Mesendoderm (in vitro differentiated cells): ENCODE results near the gene CBL.

Source experiments
- DNase-seq: peaks from one replicate; pipeline ENCODE4 v3.0.0; 2013
- H2AK5ac ChIP-seq: 2 replicates; pipeline ENCODE4 v1.6.1; 2013; ENCODE audit warnings: low read length, inconsistent platforms
- H2BK120ac ChIP-seq: 2 replicates; pipeline ENCODE4 v1.6.1; 2013; ENCODE audit warnings: low read depth, mild to moderate bottlenecking, low read length, moderate library complexity, mixed read lengths
- H2BK15ac ChIP-seq: replicated peaks from 2 replicates; pipeline ENCODE4 v1.6.1; 2013; ENCODE audit warnings: low read depth, mild to moderate bottlenecking, moderate library complexity
- H2BK5ac ChIP-seq: 2 replicates; pipeline ENCODE4 v1.6.1; 2013; ENCODE audit warnings: low read length, inconsistent platforms
- H3K18ac ChIP-seq: 2 replicates; pipeline ENCODE4 v1.6.1; 2013; ENCODE audit warnings: mild to moderate bottlenecking, low read length, mixed read lengths
- H3K23ac ChIP-seq: one replicate; pipeline ENCODE4 v1.6.1; 2013; ENCODE audit warnings: low read length
- H3K27ac ChIP-seq: 2 replicates; pipeline ENCODE4 v1.5.1; 2013; ENCODE audit warnings: low read depth, mild to moderate bottlenecking, inconsistent platforms, low read length, moderate library complexity
- H3K27me3 ChIP-seq: 2 replicates; pipeline ENCODE4 v1.6.1; 2013; ENCODE audit warnings: low read length, control low read depth, mild to moderate bottlenecking, inconsistent platforms; ENCODE audit not compliant: insufficient read depth, poor library complexity
- H3K36me3 ChIP-seq: 2 replicates; pipeline ENCODE4 v1.6.1; 2013; ENCODE audit warnings: low read length, inconsistent platforms; ENCODE audit not compliant: control insufficient read depth, insufficient read depth
- H3K4ac ChIP-seq: one replicate; pipeline ENCODE4 v1.6.1; 2013; ENCODE audit warnings: low read depth, mild to moderate bottlenecking, low read length, moderate library complexity
- H3K4me1 ChIP-seq: 2 replicates; pipeline ENCODE4 v1.6.1; 2013; ENCODE audit warnings: low read depth, low read length, inconsistent platforms; ENCODE audit not compliant: control insufficient read depth
- H3K4me2 ChIP-seq: 2 replicates; pipeline ENCODE4 v1.6.1; 2013; ENCODE audit warnings: low read length
- H3K4me3 ChIP-seq: 2 replicates; pipeline ENCODE4 v1.5.1; 2013; ENCODE audit warnings: mild to moderate bottlenecking, low read length
- H3K56ac ChIP-seq: one replicate; pipeline ENCODE4 v1.6.1; 2013; ENCODE audit warnings: low read length
- H3K79me1 ChIP-seq: 2 replicates; pipeline ENCODE4 v1.6.1; 2013; ENCODE audit warnings: low read length, inconsistent platforms
- H3K79me2 ChIP-seq: 2 replicates; pipeline ENCODE4 v1.6.1; 2013; ENCODE audit warnings: mild to moderate bottlenecking, low read length; ENCODE audit not compliant: control insufficient read depth, insufficient read depth
- H3K9ac ChIP-seq: 2 replicates; pipeline ENCODE4 v1.6.1; 2013; ENCODE audit warnings: low read length, inconsistent platforms
- H4K5ac ChIP-seq: one replicate; pipeline ENCODE4 v1.6.1; 2013; ENCODE audit warnings: low read length
- H4K8ac ChIP-seq: one replicate; pipeline ENCODE4 v1.6.1; 2013; ENCODE audit warnings: low read depth, mild to moderate bottlenecking, control low read depth, low read length, moderate library complexity
- WGBS: extraction: QIAGEN DNeasy Blood & Tissue Kit; methylation state at CpG from one replicate; pipeline ENCODE4 v1.1.7; 2013; ENCODE audit warnings: low lambda C conversion rate, missing lambda C conversion rate; ENCODE audit not compliant: insufficient coverage; ENCODE audit errors: extremely low coverage; 5-methylcytosine and 5-hydroxymethylcytosine counted together

The CBL gene

GRCh38 chr11:119284344-119285157 is 78.4 kb downstream of the CBL start:
- peak; percentile 66 for DNase-seq
- no peak overlapping the region for H2AK5ac ChIP-seq
- H3K4me3 ChIP-seq, result no peak overlapping the region
- H3K4me2 ChIP-seq, result no peak overlapping the region
- no peaks in the 10 kb centered on the region for H3K4me1 ChIP-seq
- no peak overlapping the region for H3K18ac ChIP-seq
- H3K79me1 ChIP-seq, result no peaks in the 10 kb centered on the region
- H2BK15ac ChIP-seq, result no peak overlapping the region
- no peak overlapping the region for H2BK120ac ChIP-seq
- WGBS, result no CpG with 5 or more reads among the region's 9 CpGs
- H3K9ac ChIP-seq, result no peak overlapping the region
- no peaks in the 10 kb centered on the region for H3K27me3 ChIP-seq
- H3K56ac ChIP-seq, result no peak overlapping the region
- H4K5ac ChIP-seq, result no peak overlapping the region
- H3K36me3 ChIP-seq, result peaks cover 4% of the 10 kb centered on the region
- H4K8ac ChIP-seq, result no peak overlapping the region
- H3K23ac ChIP-seq, result no peak overlapping the region
- no peak overlapping the region for H3K27ac ChIP-seq
- no peak overlapping the region for H2BK5ac ChIP-seq
- H3K79me2 ChIP-seq, result no peaks in the 10 kb centered on the region
- H3K4ac ChIP-seq, result no peak overlapping the region

- no peak overlapping the region for H2BK5ac ChIP-seq
- no peak overlapping the region for H3K56ac ChIP-seq
- no peaks in the 10 kb centered on the region for H3K79me1 ChIP-seq
- no peak overlapping the region for H3K27ac ChIP-seq
- no CpG with 5 or more reads among the region's 9 CpGs for WGBS
- no peaks in the 10 kb centered on the region for H3K4me1 ChIP-seq
- no peak overlapping the region for H3K4ac ChIP-seq
- no peak overlapping the region for H2AK5ac ChIP-seq
- H4K8ac ChIP-seq, result no peak overlapping the region
- H2BK120ac ChIP-seq, result no peak overlapping the region
- H3K9ac ChIP-seq, result no peak overlapping the region
- H3K79me2 ChIP-seq, result no peaks in the 10 kb centered on the region
- no peak overlapping the region for H3K23ac ChIP-seq
- H3K4me2 ChIP-seq, result no peak overlapping the region
- no peaks in the 10 kb centered on the region for H3K27me3 ChIP-seq
- H2BK15ac ChIP-seq, result no peak overlapping the region
- no peak overlapping the region for H3K18ac ChIP-seq
- H3K4me3 ChIP-seq, result no peak overlapping the region
- no peak for DNase-seq
- no peak overlapping the region for H4K5ac ChIP-seq
- peaks cover 4% of the 10 kb centered on the region for H3K36me3 ChIP-seq
Measured at GRCh38 chr11:119285431-119285830, 79.3 kb downstream of the CBL start.

GRCh38 chr11:119288219-119288618 is 82.1 kb downstream of the CBL start:
- Histone ChIP-seq H3K79me1 (no peaks in the 10 kb centered on the region), H3K4ac (no peak overlapping the region), H3K23ac (no peak overlapping the region), H3K56ac (no peak overlapping the region), H3K18ac (no peak overlapping the region), H3K4me1 (no peaks in the 10 kb centered on the region), H3K27me3 (no peaks in the 10 kb centered on the region), H2BK15ac (no peak overlapping the region), H4K8ac (no peak overlapping the region), H3K4me3 (no peak overlapping the region), H3K9ac (no peak overlapping the region), H2BK120ac (no peak overlapping the region), H3K79me2 (no peaks in the 10 kb centered on the region), H3K27ac (no peak overlapping the region), H2BK5ac (no peak overlapping the region), H2AK5ac (no peak overlapping the region), H3K4me2 (no peak overlapping the region), H4K5ac (no peak overlapping the region), H3K36me3 (peaks cover 4% of the 10 kb centered on the region)
- no CpG with 5 or more reads among the region's 3 CpGs for WGBS
- DNase-seq, result no peak

GRCh38 chr11:119290894-119291497 is 84.9 kb downstream of the CBL start:
- Histone ChIP-seq H3K4me3 (no peak overlapping the region), H2BK15ac (no peak overlapping the region), H3K27me3 (no peaks in the 10 kb centered on the region), H3K18ac (no peak overlapping the region), H3K4me1 (no peaks in the 10 kb centered on the region), H3K9ac (no peak overlapping the region), H2BK120ac (no peak overlapping the region), H3K36me3 (peaks cover 4% of the 10 kb centered on the region), H2AK5ac (no peak overlapping the region), H3K56ac (no peak overlapping the region), H3K79me1 (no peaks in the 10 kb centered on the region), H3K27ac (no peak overlapping the region), H4K5ac (no peak overlapping the region), H3K23ac (no peak overlapping the region), H4K8ac (no peak overlapping the region), H2BK5ac (no peak overlapping the region), H3K4ac (no peak overlapping the region), H3K4me2 (no peak overlapping the region), H3K79me2 (no peaks in the 10 kb centered on the region)
- DNase-seq, result no peak
- WGBS, result no CpG with 5 or more reads among the region's 10 CpGs

DNA sequence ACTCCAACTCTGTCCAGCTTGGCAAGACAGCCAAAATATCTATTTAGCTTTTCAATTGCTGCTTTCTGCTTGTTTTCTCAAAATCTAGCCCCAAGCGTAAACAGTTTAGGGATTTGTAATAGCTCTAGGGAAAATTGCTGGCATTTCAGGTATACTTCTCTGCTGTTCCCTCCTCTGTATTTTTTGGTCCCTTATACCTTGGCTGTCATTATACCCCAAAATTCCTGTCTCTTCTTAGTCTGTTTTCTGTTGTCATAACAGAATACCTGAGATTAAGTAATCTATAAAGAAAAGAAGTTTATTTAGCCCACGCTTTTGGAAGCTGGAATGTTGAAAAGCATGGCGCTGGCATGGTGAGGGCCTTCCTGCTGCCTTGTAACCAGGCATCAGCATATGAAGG is 87.3 kb downstream of the CBL start:
- H3K79me1 ChIP-seq, result no peaks in the 10 kb centered on the region
- no CpG with 5 or more reads among the region's 3 CpGs for WGBS

More for the DNA sequence above, 87.3 kb downstream of the CBL start:
- H3K4me3 ChIP-seq, result no peak overlapping the region
- H3K9ac ChIP-seq, result no peak overlapping the region
- H3K36me3 ChIP-seq, result peaks cover 2% of the 10 kb centered on the region
- no peaks in the 10 kb centered on the region for H3K79me2 ChIP-seq
- H3K27me3 ChIP-seq, result no peaks in the 10 kb centered on the region
- no peak overlapping the region for H4K8ac ChIP-seq
- DNase-seq, result no peak
- H3K4me2 ChIP-seq, result no peak overlapping the region
- no peak overlapping the region for H3K23ac ChIP-seq
- no peak overlapping the region for H2BK120ac ChIP-seq
- no peak overlapping the region for H3K27ac ChIP-seq
- H3K18ac ChIP-seq, result no peak overlapping the region
- H3K4me1 ChIP-seq, result no peaks in the 10 kb centered on the region
- no peak overlapping the region for H2BK5ac ChIP-seq
- no peak overlapping the region for H3K4ac ChIP-seq
- no peak overlapping the region for H3K56ac ChIP-seq
- H2AK5ac ChIP-seq, result no peak overlapping the region
- no peak overlapping the region for H2BK15ac ChIP-seq
- H4K5ac ChIP-seq, result no peak overlapping the region
